Astrocyte of the hippocampus (primary cell): ENCODE data around the gene EGFL6.
"Not testable (repeated sequence)": the region's sequence is repeated elsewhere in the genome, so short reads cannot be mapped to it uniquely, and the experiment has no call there.

Experiments used
- DNase-seq: peaks from one replicate; pipeline ENCODE4 v3.0.0; 2011; ENCODE audit warnings: low read depth, low spot score

EGFL6 gene

DNA sequence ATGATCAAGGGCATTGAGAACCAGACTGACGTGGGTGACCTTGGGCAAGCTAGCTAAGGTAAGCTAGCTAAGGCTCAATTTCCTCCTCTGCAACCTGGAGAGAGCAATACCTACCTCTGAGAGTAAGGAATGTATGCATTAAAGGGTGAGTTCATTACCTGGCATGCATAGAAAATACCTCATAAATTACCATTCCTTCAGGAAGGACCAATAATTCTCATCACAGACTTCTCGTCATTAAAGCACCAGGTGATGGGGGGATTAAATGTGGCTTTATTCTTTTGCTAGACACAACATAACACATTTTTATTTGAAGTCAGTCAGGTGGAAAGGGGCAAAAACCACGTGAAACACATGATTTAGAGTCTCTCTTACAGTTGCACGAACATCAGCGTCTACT lies 21.5 kb downstream of the EGFL6 start:
- DNase-seq, result no peak

DNA sequence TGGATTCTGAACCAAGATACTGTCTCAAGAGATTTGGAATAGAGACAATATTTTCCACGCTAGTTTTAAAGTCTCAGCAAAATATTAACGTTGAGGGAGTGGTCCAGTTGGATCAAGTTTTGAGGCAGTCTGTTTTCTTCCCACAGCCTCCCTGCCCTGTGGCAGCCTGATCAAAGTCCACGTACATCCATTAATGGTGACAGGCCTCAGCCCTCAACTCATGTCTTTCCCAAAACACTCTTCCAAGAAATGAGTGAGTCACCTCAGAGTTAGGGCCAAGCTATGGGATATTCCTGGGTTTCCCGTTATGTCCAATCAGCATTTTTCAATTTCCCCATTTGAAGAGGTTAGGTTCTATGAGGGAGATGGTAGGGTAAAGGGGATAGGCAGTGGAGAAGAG lies 28.5 kb downstream of the EGFL6 start:
- peak; percentile 7 for DNase-seq

DNA sequence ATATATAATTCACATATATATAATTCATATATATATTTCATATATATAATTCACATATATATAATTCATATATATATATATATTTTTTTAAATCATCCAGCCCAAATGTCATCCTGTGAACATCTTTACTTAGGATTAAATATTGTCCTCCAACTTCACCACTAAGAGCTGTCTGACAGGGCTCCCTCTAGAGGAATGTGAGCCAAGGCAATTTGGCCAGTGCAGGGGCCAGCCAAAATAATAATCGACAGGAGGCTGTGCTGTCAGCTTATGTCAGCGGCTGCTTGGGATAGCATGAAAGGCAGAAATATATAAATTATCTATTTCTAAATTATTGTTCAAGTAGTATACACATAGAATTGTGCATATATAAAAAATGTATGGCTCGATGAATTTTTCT lies 29.5 kb downstream of the EGFL6 start:
- DNase-seq, result no peak

DNA sequence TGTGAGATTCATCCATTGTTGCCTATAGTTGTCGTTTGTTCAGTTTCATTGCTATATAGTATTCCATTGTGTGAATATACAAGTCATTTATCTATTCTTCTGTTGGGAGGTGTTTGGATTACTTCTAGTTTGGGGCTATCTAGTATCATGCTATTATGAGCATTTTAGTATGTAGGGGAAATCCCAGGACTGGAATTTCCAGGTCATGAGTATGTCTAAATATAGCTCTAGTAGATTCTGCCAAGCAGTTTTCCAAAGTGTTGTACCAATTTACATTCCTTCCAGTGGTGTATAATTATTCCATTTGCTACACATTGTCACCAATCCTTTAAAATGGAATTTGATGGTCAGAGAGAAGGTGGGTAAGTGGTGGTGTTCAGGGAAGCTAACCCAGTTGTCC lies 30.1 kb downstream of the EGFL6 start:
- DNase-seq, result peak; percentile 20

DNA sequence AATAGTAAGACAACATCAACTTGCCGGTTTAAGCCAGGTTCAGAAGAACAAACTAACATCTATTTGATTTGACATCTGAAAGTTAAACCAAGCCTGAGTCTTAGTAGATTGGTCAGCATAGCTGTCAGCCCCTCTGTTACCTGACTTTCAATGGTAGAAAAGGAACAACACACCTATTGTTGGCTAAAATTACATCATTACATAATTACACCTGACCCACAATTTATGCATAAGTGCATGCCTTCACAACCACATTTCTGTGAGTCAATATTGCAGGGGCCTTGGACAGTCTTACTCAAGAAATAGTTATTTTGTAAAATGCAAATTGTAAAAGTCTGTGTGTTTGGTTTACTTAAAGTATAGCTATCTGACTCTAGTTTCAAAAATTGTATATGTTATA lies 36.2 kb downstream of the EGFL6 start:
- DNase-seq, result peak; percentile 18

DNA sequence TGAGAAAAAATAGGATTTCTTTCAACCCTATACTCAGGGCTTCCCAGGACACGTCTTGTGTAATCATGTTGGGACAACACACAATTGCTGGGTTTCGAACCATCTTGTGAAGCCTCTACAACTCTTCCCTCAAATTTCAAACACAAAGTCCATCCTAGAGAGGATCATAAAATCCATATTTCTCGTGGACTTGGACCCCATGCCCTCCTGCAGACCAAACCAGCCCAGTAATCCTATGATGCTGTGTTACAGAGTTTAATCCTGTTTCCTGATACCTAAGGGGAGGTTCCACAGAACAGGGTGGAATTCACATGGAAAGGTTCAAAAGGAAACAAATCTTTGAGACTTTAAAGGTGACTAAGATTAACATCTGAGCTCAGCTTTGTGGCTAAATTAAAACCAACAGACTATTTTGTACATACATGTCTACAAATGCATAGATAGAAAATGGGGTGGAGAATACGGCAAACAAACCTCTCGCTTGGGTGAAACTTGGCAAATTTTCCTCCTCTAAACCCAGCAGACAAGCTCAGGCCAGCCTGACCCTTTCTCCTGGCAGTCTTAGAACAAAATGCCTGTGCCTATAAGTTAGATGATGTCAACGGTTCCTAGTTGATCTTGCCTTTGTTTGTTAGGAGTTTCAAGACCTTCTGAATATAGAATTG lies 38.1 kb downstream of the EGFL6 start:
- DNase-seq, result no peak

DNA sequence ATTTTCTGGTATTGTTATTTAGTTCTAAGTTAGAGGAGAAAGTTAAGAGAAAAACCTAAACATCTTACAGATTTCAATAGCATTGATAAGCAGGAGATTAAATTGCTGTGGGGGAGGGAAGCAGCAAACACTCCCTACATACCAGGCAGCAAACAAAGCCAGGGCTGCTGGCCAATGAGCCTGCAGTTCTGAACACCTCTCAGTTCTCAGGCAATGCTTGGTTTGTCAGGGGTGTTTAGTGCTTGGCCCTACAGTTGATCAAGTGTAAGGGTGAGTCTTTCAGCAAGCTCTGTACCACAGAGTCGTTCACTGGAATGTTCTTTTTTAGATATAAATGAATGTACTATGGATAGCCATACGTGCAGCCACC lies 38.6 kb downstream of the EGFL6 start:
- peak; percentile 11 for DNase-seq

DNA sequence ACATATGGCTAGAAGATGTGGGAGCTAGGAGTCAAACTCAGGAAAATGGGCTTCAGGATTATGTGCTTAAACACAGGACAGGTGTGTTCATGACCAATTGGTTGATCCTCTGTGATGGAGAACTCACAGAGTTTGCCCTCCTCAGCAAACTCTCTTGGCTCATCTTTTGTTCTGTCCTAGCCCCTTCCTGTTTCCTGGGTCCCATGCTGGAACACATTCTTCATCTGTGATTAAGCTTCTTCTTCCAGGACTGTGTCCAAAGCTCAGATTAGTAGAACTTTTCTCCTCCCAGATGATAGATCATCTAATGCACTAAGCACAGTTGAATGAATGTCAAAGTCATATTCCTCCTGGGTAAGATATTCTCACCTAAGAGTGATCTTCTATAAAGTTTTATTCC lies 44.8 kb downstream of the EGFL6 start:
- DNase-seq, result no peak

DNA sequence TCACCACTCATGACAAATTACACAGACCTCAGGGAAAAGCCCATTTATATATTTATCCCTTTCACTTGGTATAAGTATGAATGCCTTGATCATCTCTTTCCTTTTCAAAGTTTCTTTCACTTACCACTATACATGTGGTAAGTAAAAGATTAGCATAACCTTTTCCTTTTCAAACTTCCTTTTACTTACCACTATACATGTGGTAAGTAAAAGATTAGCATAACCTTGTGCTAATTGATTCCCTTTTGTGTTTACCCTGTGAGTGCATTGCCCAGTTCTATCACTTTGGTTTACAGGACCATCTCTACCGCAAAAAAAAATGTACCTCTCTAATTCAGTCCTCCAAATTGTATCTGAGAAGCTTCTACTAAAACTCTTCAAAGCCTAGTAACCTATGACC lies 50.8 kb downstream of the EGFL6 start:
- DNase-seq, result no peak

DNA sequence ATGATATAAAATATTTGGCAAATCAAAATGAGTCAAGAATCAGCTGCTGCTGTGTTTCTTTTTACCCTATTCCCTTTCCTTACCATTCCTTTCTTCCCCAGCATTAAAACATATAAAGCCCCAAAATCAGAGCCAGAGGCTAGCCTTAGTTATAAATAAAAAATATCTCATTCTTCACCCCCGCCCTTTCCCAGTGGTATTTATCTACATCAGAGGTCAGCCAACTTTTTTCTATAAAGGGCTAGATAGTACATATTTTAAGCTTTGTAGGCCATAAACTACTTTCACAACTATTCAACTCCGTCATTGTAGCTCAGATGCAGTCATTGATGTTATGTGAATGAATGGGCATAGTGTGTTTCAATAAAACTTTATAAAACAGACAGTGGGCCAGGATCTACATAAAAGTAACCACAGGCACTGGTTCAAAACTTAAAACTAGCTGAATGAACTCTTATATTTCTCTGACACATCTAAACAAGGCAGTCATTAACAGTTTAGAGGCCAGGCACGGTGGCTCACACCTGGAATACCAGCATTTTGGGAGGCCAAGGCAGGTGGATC lies 53.1 kb downstream of the EGFL6 start:
- no peak for DNase-seq

DNA sequence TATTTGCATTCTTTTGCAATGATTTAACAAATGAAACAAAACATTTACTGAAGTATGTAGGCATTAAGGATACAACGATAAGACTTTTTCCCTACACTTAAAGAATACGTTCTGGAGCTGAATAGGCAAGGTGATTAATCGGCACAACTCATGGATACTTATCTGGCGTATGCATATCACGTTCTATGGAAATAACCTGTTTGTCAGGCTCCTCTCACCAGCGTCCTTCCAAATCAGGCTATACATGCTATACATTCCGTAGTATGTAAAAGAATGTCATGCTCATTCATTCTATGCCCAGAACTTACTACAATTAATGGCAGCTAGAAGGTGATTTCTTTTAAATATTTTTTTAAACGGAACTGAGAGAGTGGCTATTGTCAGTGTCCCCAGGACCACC lies 57.9 kb downstream of the EGFL6 start:
- no peak for DNase-seq

DNA sequence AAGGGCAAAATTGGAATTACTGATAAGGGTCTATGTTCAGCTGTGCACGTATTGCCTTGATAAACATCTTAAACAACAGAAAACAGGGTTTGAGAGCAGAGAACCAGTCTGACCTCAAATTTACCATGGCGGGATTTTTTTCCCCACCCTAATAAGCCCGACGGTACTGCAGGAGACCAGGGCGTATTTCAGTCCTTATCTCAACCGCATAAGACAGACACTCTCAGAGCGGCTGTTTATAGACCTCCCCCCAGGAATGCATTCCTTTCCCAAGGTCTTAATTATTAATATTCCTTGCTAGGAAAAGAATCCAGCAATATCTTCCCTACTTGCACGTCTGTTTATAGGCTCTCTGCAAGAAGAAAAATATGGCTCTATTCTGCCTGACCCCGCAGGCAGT lies 67.8 kb downstream of the EGFL6 start:
- DNase-seq, result not testable (repeated sequence)

DNA sequence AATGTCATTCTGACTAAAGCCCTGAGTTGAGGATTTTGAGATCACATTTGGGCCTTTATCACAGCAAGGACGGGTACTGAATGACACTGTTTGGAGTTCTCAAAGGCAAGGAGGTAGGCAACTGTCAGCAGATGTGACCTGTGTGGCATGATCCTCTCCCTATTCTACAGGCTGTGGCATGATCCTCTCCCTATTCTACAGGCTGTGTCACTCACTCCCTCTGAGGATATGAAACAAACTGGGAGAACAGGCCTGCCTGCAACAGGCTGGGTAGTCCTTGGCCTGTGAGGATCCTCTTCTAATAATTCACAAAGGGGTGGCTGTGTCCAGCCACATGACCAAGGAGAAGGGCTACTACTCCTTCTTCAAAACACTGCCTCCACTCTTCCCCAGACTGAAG lies 68.6 kb downstream of the EGFL6 start:
- no peak for DNase-seq

DNA sequence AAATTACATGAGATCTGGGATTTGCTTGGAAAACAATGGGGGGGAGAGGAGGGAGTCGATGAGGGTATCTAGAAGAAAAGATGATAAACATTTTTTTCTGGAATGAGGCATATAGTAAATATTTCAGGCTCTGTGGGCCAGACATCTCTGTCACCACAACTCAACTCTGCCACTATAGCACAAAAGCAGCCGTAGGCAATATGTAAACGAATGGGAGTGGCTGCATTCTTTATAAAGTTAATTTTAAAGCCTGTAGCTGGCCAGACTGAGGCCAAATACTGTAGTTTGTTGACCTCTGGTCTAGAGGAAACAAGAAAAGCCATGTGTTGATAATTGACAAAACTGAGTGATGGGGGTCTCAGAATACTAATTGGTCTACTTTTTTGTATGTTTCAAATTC lies 69.4 kb downstream of the EGFL6 start:
- no peak for DNase-seq

DNA sequence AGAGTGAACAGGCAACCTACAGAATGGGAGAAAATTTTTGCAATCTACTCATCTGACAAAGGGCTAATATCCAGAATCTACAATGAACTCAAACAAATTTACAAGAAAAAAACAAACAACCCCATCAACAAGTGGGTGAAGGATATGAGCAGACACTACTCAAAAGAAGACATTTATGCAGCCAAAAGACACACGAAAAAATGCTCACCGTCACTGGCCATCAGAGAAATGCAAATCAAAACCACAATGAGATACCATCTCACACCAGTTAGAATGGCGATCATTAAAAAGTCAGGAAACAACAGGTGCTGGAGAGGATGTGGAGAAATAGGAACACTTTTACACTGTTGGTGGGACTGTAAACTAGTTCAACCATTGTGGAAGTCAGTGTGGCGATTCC lies 72.3 kb downstream of the EGFL6 start:
- not testable (repeated sequence) for DNase-seq

DNA sequence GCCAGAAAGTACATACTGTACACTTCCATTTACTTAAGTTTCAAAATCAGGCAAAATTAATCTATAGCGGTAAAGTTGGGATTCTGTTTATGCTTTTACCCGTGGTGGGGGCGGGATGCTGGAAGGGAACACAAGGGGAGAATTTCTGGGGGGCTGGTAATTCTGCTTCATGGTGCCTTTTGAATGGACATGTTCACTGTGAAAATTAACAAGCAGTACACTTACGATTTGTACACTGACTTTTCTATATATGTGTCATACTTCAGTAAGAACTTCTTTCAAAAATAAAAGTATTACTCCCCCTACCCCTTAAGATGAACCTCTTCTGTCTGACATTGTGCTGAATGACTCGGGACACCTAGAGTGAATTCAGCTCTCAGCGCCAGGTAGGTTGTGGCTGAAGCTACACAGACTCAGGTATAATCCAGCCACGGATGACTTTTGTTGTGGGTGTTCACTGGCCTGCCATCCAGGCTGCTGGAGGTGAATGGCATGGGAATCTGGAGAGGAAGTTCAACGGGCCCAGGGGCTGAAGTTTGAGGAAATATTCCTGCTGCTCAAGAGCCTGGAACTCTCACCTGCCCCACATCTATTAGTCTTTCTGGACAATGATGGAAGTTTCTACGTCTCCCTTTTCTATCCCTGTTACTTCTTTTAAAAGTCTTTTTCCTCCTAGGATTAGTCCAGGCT lies 76.2 kb downstream of the EGFL6 start:
- DNase-seq, result no peak

DNA sequence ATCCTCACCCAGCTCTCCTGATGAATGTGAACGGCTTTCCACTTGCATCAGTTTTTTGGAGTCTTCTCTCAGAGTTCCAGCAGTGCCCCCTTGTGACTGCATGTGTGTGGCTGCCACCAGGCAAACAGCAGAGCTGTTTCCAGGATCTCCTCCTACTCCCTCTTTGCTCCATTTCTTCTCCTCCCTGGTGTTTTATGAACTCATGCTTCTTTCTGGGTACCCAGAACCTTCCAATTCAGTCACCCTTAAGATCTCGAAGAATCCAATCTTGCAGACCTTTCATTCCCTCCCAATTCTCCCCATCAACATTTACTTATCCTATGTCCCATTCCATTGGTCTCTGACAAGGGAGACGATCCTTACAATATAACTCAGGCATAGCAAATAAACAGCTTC lies 76.8 kb downstream of the EGFL6 start:
- peak; percentile 76 for DNase-seq

DNA sequence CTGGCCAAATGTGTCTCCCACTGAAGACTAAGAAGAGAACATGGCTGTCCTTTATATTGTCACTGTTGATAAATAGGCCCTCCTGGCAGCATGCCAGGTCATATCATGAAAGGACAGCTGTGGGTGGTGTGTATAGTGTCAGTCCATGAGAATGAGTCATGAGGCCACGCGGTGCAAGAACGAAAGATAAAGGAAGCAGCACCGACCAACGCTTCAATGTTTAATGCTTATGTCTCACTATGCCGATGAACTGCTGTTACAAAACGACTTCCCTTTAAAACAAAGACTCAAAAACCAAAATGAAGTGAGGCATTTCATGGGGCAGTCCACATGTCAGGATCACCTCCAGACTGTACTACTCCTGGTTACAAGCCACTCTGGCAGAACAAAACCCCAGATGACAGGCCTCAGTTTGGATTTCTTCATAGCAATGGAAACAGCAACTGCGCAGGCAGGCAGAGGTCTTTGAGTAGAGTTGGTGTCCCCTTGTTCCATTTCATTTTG lies 78.4 kb downstream of the EGFL6 start:
- DNase-seq, result peak; percentile 62

DNA sequence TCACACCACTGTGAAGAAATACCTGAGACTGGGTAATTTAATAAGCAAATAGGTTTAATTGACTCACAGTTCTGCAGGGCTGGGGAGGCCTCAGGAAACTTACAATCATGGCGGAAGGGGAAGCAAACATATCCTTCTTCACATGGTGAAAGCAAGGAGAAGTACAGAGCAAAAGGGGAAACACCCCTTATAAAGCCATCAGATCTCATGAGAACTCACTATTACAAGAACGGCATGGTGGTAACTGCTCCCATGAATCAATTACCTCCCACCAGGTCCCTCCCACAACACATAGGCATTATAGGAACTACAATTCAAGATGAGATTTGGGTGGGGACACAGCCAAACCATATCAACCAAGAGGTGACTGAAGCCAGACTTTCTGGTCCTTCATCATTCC lies 78.9 kb downstream of the EGFL6 start:
- not testable (repeated sequence) for DNase-seq

DNA sequence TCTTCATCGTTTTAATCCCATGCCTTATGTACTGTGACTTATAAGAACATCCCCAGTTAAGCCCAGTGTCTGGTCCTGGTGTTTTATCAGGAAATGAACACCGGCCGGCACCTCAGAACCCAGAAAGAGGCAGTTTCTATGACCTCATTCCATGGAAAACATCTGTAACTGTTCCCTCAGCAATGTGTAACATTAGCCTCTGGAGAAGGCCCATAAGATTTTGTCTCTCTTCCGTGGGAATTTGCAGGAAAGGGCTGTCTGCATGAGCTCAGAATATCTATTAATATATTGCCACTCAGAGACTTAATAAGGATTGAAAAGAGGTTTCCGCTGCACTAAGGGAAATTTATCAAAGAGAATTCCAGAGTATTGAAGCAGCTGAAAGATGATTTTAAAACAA lies 80.4 kb downstream of the EGFL6 start:
- no peak for DNase-seq

DNA sequence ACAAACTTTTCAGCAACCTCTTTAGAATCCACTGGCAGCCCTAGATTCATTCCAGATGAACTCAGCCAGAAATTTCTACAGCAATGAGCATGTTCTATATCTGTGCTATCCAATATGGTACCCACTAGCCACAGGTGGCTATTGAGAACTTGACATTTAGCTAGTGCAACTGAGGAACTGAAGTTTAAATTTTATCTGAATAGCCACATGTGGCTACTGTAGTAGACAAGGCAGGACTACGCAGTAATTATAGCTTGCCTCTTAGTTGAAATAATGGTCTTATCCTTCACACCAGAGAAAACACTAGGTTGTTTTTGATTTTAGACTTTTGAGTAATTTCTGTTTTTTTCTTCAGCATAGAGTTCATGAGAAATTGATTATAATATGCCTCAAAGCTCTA lies 80.9 kb downstream of the EGFL6 start:
- DNase-seq, result no peak

DNA sequence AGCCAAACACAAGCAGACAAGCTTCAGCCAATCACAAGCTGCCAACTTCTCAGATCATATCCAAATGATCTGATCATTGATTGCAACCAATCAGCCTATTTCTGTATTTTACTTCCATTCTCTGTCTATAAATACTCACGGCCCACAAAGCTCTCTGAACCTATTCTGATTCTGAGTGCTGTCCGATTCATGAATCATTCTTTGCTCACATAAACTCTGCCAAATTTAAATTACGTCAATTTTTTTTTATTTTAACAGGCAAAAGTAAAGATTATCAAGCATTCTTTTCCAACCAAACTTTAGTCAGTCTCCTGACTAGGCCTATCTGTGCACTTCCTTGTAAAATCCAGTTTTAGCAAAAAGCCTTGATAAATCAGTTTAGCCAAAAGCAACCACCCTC lies 81.7 kb downstream of the EGFL6 start:
- no peak for DNase-seq

DNA sequence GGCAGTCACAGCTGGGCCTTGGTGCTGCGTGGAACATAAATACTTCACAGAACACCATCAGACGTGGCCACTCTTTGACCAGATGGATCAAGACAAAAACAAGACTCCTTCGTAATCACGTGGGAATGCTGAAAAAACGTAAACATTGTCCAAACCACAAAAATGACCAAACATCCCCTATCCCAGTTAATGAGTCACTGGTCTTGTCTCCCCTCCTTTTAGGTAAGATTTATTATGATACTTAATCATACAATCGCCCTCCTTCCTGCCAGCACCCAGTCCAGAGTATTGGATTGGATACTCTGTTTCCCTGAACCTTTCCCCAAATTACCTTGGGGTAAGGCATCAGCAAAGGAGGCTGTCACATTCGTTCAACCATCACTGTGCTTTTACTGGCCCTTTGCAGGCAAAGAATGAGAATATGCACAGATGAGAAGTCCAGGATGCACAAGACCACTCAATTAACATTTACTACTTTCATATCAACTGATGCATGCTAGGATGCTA lies 82.9 kb downstream of the EGFL6 start:
- peak; percentile 81 for DNase-seq
